Caco-2 (cell line): Measurements from ENCODE around the gene PLEKHN1. TPM values are rescaled to one million over a fixed set of nuclear protein-coding genes. Genes with fewer than 3 reads are reported as not detected.

Source experiments
- BruUV-seq: library from RNA; stranded (reverse); fragments of 400-500 nt; replicated peaks from 2 replicates; lab custom pipeline; 2021; lab: Mats Ljungman, UMichigan
- CTCF ChIA-PET: fragments of 300-600 bp; sonication (Branson Sonifier 250); formaldehyde crosslinking; loops from one replicate; lab custom pipeline; 2022; ENCODE audit warnings: antibody characterized with exemption; lab: Charles Lee
- POLR2A ChIA-PET: fragments of 300-600 bp; sonication (Branson Sonifier 250); formaldehyde crosslinking; loops from one replicate; lab custom pipeline; 2022; ENCODE audit warnings: antibody characterized with exemption; lab: Charles Lee
- DNase-seq, 2 experiments: peaks; one replicate each; pipeline versions ENCODE4 v3.0.0 to v3.0.0-alpha.2; 2020 to 2022
- H3K27me3 ChIP-seq: replicated peaks from 2 replicates; pipeline ENCODE4 v1.6.0; 2011; ENCODE audit warnings: low read length; ENCODE audit not compliant: control insufficient read depth, insufficient read depth
- H3K36me3 ChIP-seq: 2 replicates; pipeline ENCODE4 v1.5.1; 2011; ENCODE audit warnings: low read length; ENCODE audit not compliant: control insufficient read depth, insufficient read depth
- H3K4me1 ChIP-seq: fragments of 250-450 bp; sonication (Bioruptor Pico); 2 replicates; pipeline ENCODE4 v1.5.1; 2020; ENCODE audit warnings: mild to moderate bottlenecking
- H3K4me3 ChIP-seq: 2 replicates; pipeline ENCODE4 v1.5.1; 2011; ENCODE audit warnings: low read depth, mild to moderate bottlenecking, control low read depth, low read length
- H3K9me3 ChIP-seq: fragments of 250-450 bp; sonication (Bioruptor Pico); 2 replicates; pipeline ENCODE4 v1.5.1; 2020; ENCODE audit warnings: mild to moderate bottlenecking, moderate library complexity
- H3K27ac Mint-ChIP-seq: one replicate; pipeline ENCODE4 v1.8.0; 2022; ENCODE audit warnings: mixed read lengths; ENCODE audit not compliant: unreplicated experiment
- H3K27me3 Mint-ChIP-seq: one replicate; pipeline ENCODE4 v1.8.0; 2022; ENCODE audit warnings: mixed read lengths; ENCODE audit not compliant: insufficient read depth, unreplicated experiment
- H3K36me3 Mint-ChIP-seq: one replicate; pipeline ENCODE4 v1.8.0; 2022; ENCODE audit warnings: mild to moderate bottlenecking, mixed read lengths; ENCODE audit not compliant: insufficient read depth, unreplicated experiment
- H3K4me1 Mint-ChIP-seq: one replicate; pipeline ENCODE4 v1.8.0; 2022; ENCODE audit warnings: low read depth, mixed read lengths; ENCODE audit not compliant: unreplicated experiment
- H3K4me3 Mint-ChIP-seq: one replicate; pipeline ENCODE4 v1.8.0; 2022; ENCODE audit warnings: mild to moderate bottlenecking, moderate library complexity, mixed read lengths; ENCODE audit not compliant: unreplicated experiment
- H3K9me3 Mint-ChIP-seq: one replicate; pipeline ENCODE4 v1.8.0; 2022; ENCODE audit warnings: mixed read lengths; ENCODE audit not compliant: unreplicated experiment
- intact Hi-C: fragments of 100-400 bp; cut with micrococcal nuclease; formaldehyde crosslinking; loops from one replicate; pipeline ENCODE4 v1.10.0; 2022; ENCODE audit not compliant: unreplicated experiment
- total RNA-seq: library from RNA; stranded (reverse); gene quantifications from 2 replicates; pipeline ENCODE4 v1.2.3, GENCODE V29; 2022
- TF ChIP-seq, protein P1 (sequence below), 2 experiments: fragments of 200-600 bp in 1 of 2; IDR thresholded peaks; 1 replicate in 1 of 2; 2 replicates in 1 of 2; pipeline versions ENCODE4 v1.5.1 to v1.8.0; 2011 to 2022; ENCODE audit warnings: antibody characterized with exemption in 1 of 2, control low read depth in 1 of 2, inconsistent platforms in 1 of 2, low read depth in 1 of 2, low read length in 1 of 2, mild to moderate bottlenecking in 1 of 2, moderate library complexity in 1 of 2; ENCODE audit not compliant: insufficient read depth in 1 of 2, severe bottlenecking in 1 of 2, unreplicated experiment in 1 of 2

PLEKHN1 gene
- total RNA-seq, 1 experiment from 2014 or later = 3.1 TPM

DNA sequence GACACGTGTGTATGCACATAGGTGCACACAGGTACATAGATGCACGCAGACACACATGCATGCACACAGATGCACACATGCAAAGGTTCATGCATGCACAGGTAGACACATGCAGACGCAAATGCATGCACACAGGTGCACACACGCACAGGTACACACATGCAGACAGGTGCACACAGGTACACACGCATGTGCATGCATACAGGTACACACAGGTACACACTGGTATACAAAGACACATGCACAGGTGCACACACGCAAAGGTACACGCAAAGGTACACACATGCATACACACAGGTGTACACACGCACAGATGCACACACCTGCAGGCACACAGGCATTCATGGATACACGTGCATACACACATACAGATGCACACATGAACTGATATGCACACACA lies 16.0 kb upstream of the PLEKHN1 start:
- no TSS peak for BruUV-seq
- Mint-ChIP-seq H3K4me3 (no peak overlapping the region), H3K27me3 (no peaks in the 10 kb centered on the region), H3K4me1 (no peaks in the 10 kb centered on the region), H3K27ac (no peak overlapping the region), H3K36me3 (peaks cover 43% of the 10 kb centered on the region), H3K9me3 (no peaks in the 10 kb centered on the region)
- DNase-seq = no peak
- no peaks in the 10 kb centered on the region for H3K4me1 ChIP-seq
- no peaks in the 10 kb centered on the region for H3K9me3 ChIP-seq
- no peaks in the 10 kb centered on the region for H3K27me3 ChIP-seq
- CTCF ChIA-PET = no interaction called here
- H3K4me3 ChIP-seq = no peak overlapping the region
- TF ChIP-seq, protein P1, sequence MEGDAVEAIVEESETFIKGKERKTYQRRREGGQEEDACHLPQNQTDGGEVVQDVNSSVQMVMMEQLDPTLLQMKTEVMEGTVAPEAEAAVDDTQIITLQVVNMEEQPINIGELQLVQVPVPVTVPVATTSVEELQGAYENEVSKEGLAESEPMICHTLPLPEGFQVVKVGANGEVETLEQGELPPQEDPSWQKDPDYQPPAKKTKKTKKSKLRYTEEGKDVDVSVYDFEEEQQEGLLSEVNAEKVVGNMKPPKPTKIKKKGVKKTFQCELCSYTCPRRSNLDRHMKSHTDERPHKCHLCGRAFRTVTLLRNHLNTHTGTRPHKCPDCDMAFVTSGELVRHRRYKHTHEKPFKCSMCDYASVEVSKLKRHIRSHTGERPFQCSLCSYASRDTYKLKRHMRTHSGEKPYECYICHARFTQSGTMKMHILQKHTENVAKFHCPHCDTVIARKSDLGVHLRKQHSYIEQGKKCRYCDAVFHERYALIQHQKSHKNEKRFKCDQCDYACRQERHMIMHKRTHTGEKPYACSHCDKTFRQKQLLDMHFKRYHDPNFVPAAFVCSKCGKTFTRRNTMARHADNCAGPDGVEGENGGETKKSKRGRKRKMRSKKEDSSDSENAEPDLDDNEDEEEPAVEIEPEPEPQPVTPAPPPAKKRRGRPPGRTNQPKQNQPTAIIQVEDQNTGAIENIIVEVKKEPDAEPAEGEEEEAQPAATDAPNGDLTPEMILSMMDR (IDR thresholded peaks at IDR 0.05; ENCODE audit: insufficient read depth in 1 of 2, low read depth in 1 of 2, low read length in 1 of 2, severe bottlenecking in 1 of 2, unreplicated experiment in 1 of 2) = no peak
- POLR2A ChIA-PET = no interaction called here
- intact Hi-C loops = no loop called here
- no peaks in the 10 kb centered on the region; the same call in none of the 2 replicates for H3K36me3 ChIP-seq

DNA sequence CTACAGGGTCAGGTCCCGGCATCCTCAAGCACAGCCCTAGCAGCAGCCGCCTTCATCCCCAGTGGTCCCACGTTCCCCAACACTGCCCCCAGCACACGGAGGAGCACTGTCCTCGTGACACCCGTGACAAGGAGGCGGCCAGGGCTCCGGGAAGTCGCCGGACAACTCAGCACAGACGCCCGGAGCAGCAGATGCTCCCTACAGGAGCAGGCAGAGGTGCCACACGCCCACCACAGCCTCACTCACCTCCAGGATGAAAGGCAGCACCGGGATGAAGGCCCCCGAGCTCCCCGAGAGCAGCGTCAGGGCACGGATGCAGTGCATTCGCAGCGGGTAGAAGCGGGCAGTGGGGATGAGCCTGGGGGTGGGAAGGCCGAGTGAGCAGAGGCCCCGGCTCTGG lies 15.4 kb upstream of the PLEKHN1 start:
- H3K4me3 Mint-ChIP-seq = no peak overlapping the region
- TF ChIP-seq, protein P1 (IDR thresholded peaks at IDR 0.05; ENCODE audit: insufficient read depth in 1 of 2, low read depth in 1 of 2, low read length in 1 of 2, severe bottlenecking in 1 of 2, unreplicated experiment in 1 of 2) = no peak
- no peak overlapping the region for H3K4me3 ChIP-seq
- no peaks in the 10 kb centered on the region for H3K9me3 Mint-ChIP-seq
- no peaks in the 10 kb centered on the region for H3K27me3 ChIP-seq
- BruUV-seq = no TSS peak
- no peaks in the 10 kb centered on the region for H3K4me1 Mint-ChIP-seq
- no peaks in the 10 kb centered on the region for H3K4me1 ChIP-seq
- intact Hi-C loops = no loop called here
- no peak overlapping the region for H3K27ac Mint-ChIP-seq
- H3K36me3 Mint-ChIP-seq = peaks cover 41% of the 10 kb centered on the region
- no peaks in the 10 kb centered on the region for H3K27me3 Mint-ChIP-seq
- no peaks in the 10 kb centered on the region for H3K9me3 ChIP-seq
- CTCF ChIA-PET = no interaction called here
- POLR2A ChIA-PET = no interaction called here
- no peaks in the 10 kb centered on the region; the same call in none of the 2 replicates for H3K36me3 ChIP-seq
- DNase-seq = no peak

DNA sequence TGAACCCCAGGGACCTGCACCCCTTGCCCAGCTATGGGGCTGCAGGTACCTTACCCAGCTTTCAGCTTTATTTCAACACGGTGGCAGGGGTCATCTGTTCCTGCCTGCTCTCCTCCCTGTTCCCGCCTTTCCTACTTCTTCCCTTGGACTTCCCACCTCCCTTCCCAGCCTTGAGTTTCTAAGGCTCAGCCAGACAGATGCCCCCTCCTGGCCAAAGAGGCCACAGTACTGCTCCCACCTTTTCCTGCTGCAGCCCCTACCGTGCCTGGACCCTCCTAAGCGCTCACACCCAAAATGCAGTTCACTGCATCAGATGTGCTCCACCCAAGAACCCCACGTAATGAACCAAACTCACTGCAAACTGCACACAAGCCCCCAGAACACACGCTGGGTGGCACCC lies 14.9 kb upstream of the PLEKHN1 start:
- H3K27me3 ChIP-seq = no peaks in the 10 kb centered on the region
- intact Hi-C loops = no loop called here
- peaks cover 40% of the 10 kb centered on the region for H3K36me3 Mint-ChIP-seq
- H3K4me1 ChIP-seq = no peaks in the 10 kb centered on the region
- no peaks in the 10 kb centered on the region for H3K27me3 Mint-ChIP-seq
- no peak overlapping the region for H3K4me3 ChIP-seq
- no peak overlapping the region for H3K4me3 Mint-ChIP-seq
- H3K9me3 ChIP-seq = no peaks in the 10 kb centered on the region
- no peak overlapping the region for H3K27ac Mint-ChIP-seq
- no peaks in the 10 kb centered on the region for H3K9me3 Mint-ChIP-seq
- DNase-seq = no peak
- ChIA-PET CTCF (interaction anchor here (0.7 kb wide), 1 partner anchor 9 kb away, joined by 3 read pairs; no protein-coding TSS in a partner anchor), POLR2A (no interaction called here)
- H3K36me3 ChIP-seq = no peaks in the 10 kb centered on the region; the same call in none of the 2 replicates
- no TSS peak for BruUV-seq
- TF ChIP-seq, protein P1 (IDR thresholded peaks at IDR 0.05; ENCODE audit: insufficient read depth in 1 of 2, low read depth in 1 of 2, low read length in 1 of 2, severe bottlenecking in 1 of 2, unreplicated experiment in 1 of 2) = peak in 1 of 2 experiments; percentile 3
- H3K4me1 Mint-ChIP-seq = no peaks in the 10 kb centered on the region
